Ishikawa (cell line): ENCODE results near the gene C12orf75.

ENCODE experiments used
- CEBPB ChIP-seq: IDR thresholded peaks from 2 replicates; pipeline ENCODE4 v1.6.1; 2012
- CREB1 ChIP-seq: IDR thresholded peaks from 2 replicates; pipeline ENCODE4 v1.6.1; 2012; ENCODE audit warnings: low read depth
- EGR1 ChIP-seq: IDR thresholded peaks from 2 replicates; pipeline ENCODE4 v1.6.1; 2012
- EP300 ChIP-seq: IDR thresholded peaks from 2 replicates; pipeline ENCODE4 v1.6.1; 2012; ENCODE audit warnings: borderline replicate concordance
- FOXM1 ChIP-seq: IDR thresholded peaks from 2 replicates; pipeline ENCODE4 v1.6.1; 2012; ENCODE audit warnings: low read depth, borderline replicate concordance
- MAX ChIP-seq: IDR thresholded peaks from 2 replicates; pipeline ENCODE4 v1.6.1; 2012
- NFIC ChIP-seq: IDR thresholded peaks from 2 replicates; pipeline ENCODE4 v1.6.1; 2012
- RAD21 ChIP-seq: IDR thresholded peaks from 2 replicates; pipeline ENCODE4 v1.6.1; 2012; ENCODE audit warnings: low read depth
- REST ChIP-seq: IDR thresholded peaks from 2 replicates; pipeline ENCODE4 v1.6.1; 2012; ENCODE audit warnings: low read depth, mild to moderate bottlenecking
- TAF1 ChIP-seq: IDR thresholded peaks from 2 replicates; pipeline ENCODE4 v1.6.1; 2012; ENCODE audit warnings: low read depth, mild to moderate bottlenecking
- TCF12 ChIP-seq: IDR thresholded peaks from 2 replicates; pipeline ENCODE4 v1.6.1; 2012; ENCODE audit warnings: low read depth
- TEAD4 ChIP-seq: IDR thresholded peaks from 2 replicates; pipeline ENCODE4 v1.6.1; 2012
- USF1 ChIP-seq: IDR thresholded peaks from 2 replicates; pipeline ENCODE4 v1.6.1; 2012
- YY1 ChIP-seq: IDR thresholded peaks from 2 replicates; pipeline ENCODE4 v1.6.1; 2012; ENCODE audit warnings: low read depth
- ZBTB7A ChIP-seq: IDR thresholded peaks from 2 replicates; pipeline ENCODE4 v1.6.1; 2012; ENCODE audit warnings: low read depth

The C12orf75 gene

GRCh38 chr12:105325117-105325516, 5.4 kb upstream of the C12orf75 start:
- TF ChIP-seq USF1 (peak; percentile 60), YY1 (no peak), TCF12 (no peak)

GRCh38 chr12:105329926-105330282, 587 bp upstream of the C12orf75 start:
- TF ChIP-seq CREB1 = no peak
- TF ChIP-seq EP300 = no peak
- TF ChIP-seq RAD21 = no peak
- no peak for TF ChIP-seq FOXM1
- no peak for TF ChIP-seq EGR1
- TF ChIP-seq ZBTB7A = no peak
- no peak for TF ChIP-seq TAF1
- no peak for TF ChIP-seq YY1
- TF ChIP-seq CEBPB = no peak
- TF ChIP-seq MAX = no peak
- TF ChIP-seq USF1 = no peak
- no peak for TF ChIP-seq TEAD4
- TF ChIP-seq NFIC = no peak
- no peak for TF ChIP-seq REST
- TF ChIP-seq TCF12 = no peak

GRCh38 chr12:105330931-105331804, 677 bp downstream of the C12orf75 start:
- TF ChIP-seq FOXM1 (no peak), EGR1 (peak; percentile 89), MAX (peak; percentile 10; the same call in 1 of the 2 replicates), REST (no peak)

GRCh38 chr12:105331805-105332251, 1.3 kb downstream of the C12orf75 start:
- TF ChIP-seq FOXM1 (no peak), NFIC (no peak), TAF1 (no peak), MAX (no peak), CREB1 (no peak), EP300 (no peak), TEAD4 (no peak), EGR1 (no peak), YY1 (no peak), TCF12 (no peak), USF1 (no peak), REST (no peak), RAD21 (no peak), ZBTB7A (no peak), CEBPB (no peak)
